Activated CD4-positive, alpha-beta T cell treated with anti-CD3 and anti-CD28 coated beads, Interleukin-2, amount 50 U/mL, for 48 hours (primary cell): ENCODE measurements around the gene ATG9A.

Source experiments
- DNase-seq, 2 experiments: peaks; one replicate each; pipeline ENCODE4 v3.0.0-alpha.2; 2020

Gene ATG9A

DNA sequence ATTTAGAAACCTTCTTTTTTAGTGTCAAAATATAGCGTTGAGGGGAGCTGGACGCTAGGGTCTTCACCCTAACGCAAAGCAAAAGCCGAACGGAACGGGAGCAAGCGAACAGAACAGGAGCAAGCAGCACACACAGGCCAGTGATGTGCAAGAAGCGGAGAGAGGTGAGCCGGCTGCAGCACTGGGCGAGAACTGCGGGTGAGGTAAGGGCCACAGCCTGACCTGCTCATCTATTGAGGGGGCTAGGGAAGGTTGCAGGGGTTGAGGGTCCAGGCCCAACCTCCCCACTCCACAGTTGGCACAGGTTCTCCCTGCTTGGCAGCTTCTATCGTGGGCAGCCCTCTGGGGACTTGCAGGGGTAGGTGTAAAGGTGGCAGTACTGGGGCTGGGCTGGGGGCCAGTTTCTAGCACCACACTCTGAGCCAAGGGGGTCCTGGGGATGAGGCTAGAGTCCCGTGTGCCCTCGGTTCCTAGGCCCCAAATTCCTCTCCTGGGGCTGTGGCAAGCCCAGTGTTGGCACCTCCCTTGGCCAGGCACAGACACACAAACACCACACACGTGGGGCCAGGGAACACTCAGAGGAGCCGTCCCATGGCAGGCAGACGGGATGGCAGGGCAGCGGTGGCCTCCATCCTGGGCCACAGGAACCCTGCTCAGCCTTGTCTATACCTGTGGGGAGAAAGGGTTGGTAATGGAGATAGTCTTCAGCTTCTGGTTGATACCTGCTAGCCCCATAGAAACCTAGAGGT, 9.5 kb downstream of the ATG9A start:
- no peak for DNase-seq

DNA sequence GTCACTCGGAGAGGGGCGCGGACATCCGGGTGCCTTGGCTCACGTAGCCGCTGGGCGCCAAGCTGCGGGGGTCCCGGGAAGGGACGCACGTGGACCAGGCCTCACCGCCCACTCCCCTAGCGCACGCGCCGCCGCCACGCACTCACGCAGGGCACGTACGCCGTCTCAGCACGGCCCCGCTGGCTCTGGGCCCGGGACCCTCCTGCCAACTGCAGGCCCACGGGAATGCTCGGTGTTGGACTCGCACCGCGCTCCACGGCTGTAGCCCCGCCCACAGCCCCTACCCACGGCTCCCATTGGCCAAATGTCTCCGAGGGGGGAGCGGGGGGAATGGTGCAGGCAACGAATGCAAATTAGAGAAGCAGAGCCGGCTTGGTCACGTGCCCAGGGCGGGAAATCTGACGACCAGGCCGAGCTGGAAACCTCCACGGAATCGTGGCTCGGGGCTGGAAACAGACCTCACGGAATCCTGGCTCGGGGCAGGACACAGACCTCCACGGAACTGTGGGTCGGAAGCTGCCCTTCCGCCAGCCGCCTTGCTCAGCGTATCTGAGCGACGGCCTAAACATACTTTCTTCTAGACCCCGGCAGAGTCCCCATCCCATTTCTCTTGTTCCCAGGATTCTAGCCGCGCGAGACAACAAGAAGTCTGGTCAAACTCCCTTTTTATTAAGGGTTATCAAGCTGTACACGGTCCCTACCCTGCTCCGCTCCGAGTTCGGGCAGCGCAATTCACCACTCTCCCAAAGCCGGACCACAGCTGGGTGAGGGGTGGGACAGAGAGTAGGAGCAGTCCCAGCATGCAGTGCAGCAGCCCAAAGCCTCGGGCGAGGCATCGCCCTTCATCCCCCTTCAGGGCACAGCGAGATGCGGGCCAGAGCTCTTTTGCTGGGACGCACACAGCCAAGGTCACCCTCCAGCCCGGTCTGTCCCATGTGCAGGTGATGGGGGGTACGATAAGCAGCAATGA, 10.4 kb downstream of the ATG9A start, which contains the start of gene ABCB6:
TSS of gene ABCB6 (minus strand) at position 227 of the 970 bp plus-strand sequence. CDS start 285 bp downstream, outside the sequence.
- peak; percentile 90 to 93 for DNase-seq

DNA sequence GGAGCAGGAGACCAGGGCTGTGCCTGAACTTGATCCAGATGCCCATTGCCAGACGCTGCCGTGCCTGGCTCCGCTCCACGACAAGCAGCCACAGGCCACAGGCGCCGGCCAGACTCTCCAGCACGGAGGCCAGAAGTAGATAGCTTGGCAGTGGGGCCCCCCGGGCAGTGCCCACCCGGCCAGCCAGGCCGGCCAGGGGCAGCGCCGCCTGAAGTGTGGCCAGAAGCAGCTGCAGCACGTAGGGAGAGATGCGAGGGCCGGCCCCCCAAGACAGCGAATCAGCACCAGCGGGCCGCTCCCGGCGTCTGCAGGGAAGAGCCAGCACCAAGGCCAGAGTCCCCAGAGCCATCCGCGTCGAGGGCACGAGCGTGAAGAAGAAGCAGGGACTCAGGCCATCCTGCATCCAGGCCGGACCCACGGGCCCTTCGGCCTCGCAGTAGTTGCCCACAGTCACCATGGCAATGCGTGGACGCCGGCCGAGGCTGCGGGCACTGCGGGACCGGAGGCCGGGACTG, 11.2 kb downstream of the ATG9A start:
- DNase-seq, result peak; percentile 36 to 49

DNA sequence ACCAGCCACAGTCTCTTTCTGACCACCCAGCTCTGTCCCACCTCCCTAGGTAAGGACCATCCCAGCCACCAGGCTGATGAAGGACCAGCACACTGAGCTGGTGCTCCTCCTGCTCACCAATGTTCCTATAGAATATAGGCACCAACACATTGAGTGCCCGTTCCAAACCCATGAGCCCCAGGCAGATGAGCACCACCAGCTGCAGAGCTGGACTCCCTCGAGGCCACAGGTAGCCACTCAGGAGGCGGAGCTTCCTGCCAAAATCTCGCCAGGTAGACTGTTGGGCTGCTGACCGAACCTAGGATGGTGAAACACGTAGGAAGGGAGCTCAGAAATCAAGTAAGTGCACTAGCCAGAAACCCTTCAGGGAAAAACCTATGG, 12.9 kb downstream of the ATG9A start:
- no peak for DNase-seq

DNA sequence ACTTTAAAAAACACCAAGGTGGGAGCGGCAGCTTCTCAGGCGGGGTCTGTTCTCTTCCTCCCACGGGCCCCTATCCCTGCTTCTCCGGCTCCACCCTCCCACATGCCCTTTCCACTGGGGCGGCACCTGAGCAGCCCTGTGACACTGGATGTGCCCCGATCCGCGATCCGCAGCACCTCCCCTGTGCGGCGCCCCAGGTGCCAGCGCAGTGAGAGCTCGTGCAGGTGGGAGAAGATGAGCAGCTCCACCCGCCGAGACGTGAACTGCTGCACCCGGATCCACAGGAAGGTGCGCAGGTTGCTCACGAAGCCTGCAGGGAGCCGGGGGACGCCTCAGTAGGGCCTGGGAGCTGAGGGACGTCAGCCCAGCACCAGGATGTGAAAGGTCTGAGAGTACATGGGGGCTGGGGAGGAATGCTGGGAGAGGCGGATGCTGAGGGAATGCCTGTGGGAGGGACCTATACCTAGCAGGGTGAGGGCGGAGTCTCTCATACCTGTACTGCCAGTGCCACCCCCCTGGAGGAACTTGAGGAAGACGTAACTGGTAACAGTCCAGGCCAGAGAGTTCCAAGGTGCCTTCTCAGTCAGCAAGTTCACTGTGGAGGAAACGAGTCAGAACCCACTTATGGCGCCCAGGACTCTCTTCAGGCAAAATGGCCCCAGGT, 13.4 kb downstream of the ATG9A start:
- no peak for DNase-seq

DNA sequence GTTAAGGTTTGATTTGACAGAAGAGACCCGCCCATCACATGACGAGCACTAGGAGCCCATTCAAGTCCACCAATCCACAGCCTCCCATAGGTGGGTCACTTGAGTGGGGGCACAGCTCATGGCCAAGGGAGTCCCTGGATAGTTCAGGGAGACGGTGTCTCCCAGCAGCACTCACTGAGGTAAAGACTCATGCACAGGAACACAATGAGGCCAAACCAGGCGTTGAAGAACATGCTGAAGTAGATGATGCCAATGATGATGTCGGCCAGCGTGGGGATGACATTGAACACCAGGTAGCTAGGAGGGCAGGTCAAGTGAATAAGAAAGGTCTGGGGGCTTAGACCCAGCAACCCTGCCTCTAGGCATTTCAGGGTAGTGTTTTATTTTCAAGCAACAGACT, 14.7 kb downstream of the ATG9A start:
- no peak for DNase-seq

DNA sequence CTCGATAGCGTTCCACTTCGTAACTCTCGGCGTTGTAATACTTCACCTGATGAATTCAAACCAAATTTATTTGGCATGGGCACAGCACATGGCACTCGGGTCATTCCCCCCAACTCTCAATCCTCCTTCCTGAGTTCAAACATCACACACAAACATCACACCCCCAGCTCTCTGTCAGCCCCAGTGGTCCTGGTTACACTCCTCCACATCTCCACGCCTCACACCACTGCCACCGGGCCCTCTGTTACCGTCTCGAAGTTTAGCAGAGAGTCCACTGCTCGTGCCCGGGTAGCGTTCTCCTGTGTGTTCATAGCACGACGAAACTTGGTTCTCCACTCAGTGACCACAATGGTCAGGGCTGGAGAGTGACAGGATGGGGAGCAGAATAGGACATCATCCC, 15.3 kb downstream of the ATG9A start:
- DNase-seq, result no peak

DNA sequence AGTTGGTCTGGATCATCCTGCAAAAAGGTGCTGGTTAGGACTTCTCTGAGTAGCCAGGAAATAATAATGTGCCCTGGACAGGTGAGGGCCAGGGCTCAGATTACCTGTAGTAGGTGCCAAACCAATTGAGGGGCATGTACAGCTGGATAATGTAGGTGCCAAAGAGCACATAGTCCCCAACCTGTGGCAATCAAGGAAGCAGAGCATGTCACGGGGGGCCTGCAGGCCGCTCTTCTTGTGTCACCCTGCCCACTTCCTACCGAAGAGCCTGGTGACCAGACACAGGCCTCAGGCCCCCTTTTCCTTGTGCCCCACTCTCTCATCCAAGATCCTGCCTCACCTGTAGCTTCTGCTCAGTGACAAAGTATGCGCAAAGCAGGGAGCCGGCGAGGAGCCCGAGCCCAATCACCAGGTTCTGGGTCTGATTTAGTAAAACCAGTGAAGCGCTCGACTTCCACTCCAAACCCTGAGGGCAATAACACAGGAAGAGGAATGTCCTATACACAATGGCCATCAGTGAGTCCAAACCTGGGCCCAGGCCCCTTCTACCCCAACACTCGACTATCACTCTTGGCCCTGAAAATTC, 15.9 kb downstream of the ATG9A start:
- no peak for DNase-seq

DNA sequence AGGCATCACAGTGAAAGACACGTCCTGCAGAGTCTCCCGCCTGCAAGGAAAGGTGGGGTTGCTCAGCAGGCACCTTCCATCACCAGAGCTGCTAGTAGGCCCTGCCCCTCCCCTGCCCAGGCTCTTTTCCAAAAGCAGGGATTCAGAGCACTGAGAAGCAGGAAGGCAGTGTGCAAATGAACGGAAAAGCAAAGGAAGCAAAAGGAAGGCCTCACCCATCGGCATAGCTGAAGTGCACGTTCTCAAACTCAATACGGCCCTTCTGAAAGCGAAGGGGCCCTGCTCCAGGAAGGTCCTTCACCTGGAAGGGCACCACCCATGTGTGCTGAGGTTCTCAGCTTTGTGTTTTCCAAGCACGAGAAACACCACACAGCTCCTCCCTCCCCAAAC, 16.4 kb downstream of the ATG9A start:
- DNase-seq, result no peak

DNA sequence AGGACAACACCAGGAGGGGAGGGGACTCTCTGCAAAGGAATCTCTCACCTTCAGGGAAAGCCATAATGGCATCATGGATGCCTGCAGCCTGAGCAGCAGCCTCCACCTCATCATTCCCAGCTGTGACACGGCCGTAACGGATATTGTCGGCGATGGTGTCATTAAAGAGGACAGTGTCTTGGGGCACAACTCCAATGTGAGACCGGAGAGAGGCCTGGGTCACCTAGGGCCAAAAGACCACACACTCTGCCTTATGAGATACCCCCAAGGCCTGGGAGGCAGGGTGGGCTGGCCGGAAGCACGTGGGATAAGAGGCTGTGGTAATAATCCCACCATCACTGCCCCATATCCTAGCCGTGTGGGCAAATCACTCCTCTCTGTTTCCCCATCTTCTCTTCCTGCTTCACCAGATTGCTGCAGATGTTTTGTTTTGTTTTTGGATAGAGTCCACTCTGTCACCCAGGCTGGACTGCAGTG, 18.5 kb downstream of the ATG9A start:
- DNase-seq, result no peak

DNA sequence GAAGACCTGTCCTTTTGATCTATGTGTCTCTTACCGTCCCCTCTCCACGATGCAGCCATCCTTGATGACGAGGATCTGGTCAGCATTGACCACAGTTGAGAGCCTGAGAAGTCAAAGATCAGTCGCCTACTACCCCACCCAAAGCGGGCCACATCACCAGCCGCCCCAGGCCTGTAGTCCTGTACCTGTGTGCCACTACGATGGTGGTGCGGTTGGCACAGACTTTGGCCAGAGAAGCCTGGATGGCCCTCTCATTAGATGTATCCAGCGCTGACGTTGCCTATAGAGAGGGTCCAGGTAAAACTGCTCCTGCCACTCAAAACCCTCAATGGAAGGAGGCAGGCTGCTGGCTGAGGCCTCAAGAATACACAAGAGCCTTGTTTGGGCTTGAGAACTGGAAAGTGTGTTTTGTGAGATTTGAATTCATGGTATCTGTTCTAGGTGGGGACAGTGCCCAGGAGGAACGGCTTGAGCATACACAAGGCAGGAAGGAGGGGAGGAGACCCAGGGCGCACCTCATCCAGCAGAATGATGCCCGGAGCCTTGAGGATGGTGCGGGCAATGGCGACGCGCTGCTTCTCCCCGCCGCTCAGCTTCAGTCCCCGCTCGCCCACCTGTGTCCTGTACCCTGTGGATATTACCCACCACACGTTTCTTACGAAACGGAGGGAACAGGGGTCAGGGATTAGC, 19.1 kb downstream of the ATG9A start:
- DNase-seq, result no peak

DNA sequence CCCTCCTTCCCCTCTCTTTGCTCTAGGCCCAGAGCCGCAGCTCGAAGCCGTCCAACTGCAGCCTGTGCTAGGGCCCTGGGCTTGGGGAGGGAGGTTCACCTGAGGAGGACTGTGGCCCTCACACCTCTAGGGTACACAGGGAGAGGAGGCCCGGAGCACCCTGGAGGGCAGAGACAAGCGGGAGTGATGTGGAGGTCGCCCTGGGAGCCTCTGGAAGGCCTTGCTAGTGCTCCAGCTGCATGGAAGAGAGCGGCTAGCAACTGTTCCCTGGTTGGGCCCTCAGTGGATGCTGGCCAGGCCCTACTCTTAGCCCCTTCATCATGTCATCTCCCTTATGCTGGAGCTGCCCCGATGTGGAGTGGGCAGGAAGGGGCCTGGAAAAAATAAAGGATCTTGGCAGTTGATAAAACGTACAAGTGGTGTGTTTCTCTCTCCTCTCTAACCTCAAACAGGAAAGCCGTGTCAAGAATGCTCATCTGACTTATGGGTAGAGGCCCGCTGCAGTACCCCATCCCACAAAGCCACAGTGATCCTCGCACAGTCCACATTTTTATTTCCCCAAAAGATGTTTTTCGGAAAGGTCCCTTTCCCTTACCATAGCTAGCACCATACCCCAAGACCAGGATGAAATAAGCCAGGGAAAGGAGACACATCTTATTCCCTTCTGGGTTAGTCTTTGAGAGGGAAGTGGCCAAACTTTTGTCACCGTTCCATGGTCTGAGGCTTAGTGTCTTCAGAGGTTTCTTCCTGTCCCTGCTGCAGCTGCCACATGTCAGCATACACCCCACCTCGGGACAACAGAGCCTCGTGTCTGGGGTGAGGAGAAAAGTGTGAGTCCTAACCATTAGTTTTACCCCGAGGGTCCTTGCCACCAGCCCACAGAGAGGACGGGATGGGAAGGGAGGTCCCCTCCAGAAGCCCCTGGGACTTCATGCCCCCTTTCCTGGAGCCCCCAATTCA, 19.9 kb downstream of the ATG9A start:
- no peak for DNase-seq

DNA sequence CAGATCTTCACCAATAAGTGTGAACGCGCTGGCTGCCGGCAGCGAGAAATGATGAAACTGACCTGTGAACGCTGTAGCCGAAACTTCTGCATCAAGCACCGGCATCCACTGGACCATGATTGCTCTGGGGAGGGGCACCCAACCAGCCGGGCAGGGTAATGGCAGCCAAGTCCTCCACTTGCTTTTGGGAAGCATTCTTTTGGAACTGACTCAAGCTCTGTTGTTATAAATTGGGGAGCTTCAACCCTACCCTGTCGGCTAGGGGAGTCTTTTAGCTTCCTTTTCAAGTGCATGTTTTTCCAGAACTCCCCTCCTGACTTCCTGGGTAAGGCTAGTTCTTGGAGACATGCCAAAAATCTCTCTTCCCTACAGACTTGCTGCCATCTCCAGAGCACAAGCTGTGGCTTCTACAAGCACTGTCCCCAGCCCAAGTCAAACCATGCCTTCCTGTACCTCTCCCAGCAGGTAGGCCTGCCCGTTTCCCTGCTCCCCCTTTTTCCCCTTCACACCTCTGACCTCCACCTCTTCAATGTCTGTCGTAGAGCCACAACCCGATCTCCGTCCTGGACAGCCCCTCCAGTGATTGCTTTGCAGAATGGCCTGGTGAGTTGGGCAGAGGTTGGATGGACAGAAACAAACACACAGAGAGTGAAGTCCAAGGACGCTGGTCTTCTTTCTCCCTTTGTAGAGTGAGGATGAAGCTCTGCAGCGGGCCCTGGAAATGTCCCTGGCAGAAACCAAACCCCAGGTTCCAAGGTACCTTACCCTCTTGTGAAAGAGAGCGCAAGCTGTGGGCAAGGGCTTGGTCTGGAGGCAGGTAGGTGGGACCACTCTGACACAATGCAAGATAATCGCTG, 21.3 kb downstream of the ATG9A start:
- no peak for DNase-seq

DNA sequence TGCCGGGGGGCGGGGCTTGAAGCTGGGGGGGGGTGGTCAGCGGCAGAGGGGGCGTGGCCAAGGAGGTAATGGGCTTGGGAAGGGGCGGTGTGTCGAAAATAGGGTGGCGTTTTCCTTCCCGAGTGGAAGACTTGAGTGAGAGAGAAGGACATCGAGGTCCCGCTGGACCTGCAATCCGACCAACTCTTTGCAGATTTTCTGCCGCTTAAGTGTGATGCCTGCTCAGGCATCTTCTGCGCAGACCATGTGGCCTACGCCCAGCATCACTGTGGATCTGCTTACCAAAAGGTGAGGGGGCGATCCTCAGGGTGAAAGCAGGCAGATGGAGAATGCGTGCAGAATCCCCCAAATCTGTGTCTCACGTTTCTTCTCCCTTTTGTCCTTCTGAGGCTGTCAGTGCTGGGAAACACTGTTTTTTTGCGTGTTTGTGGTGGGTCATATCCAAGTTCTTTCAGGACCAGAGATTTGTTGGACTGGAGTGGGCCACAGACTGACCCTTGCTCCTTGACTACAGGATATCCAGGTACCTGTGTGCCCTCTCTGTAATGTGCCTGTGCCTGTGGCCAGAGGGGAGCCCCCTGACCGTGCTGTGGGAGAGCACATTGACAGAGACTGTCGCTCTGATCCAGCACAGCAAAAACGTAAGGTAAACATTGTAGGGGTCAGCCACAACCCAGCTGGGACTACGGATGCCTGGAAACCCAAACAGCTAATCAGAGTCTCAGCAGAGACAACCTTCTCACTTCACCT, 22.1 kb downstream of the ATG9A start:
- no peak for DNase-seq

DNA sequence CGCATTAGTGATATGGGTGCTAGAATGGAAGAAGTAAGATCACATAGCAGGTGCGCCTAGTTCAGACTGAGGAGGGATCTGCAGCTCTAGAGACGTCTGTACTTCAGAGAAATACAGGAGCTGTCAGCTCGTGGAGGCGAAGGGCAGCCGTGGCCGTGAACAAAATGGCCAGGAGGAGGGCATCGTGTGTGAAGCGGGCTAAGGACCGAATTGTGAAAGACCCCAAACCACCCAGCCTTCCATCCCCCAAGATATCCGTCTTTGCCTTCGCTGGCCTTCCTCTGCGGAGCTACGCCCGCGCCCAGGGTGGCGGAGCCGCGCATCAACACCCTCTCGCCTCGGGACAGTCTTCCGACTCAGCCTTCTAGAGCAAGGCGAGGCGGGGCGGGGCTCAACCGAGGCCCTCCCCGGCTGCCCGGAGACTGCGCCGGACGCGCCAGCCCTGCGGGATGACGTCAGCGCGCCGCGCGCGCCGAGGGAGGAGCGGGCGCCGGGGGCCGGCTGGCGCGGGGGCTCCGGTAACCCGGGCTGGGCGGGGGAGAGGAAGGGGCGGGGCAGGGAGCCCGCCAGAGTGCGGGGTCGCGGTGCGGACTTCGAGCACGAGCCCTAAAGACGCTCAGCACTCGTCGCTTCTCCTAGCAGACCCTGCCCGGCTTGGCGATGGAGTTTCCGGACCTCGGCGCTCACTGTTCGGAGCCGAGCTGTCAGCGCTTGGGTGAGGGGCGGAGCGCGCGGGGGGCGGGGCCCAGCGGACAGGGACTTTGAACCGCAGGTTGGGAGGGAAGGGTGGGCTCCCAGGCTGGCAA, 22.9 kb downstream of the ATG9A start, which contains the start of gene ZFAND2B:
TSS of gene ZFAND2B (plus strand) at position 455 of the 806 bp plus-strand sequence. CDS start at position 661, 206 bp downstream.
- peak; percentile 93 to 94 for DNase-seq

DNA sequence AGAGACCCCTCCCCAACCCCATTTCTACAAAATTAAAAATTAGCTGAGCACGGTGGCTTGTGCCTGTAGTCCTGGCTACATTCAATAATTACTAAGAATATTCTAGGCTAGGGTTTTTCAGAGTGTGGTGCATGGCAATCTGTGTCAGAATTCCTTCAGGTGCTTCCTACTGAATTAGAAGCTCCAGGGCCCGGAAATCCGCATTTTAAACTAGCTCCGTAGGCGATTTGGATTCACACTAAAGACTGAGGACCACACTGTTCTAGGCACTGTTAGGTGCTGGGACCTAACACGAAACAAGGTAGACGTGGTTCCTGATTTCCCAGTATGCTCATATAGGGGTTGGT, 23.5 kb downstream of the ATG9A start:
- no peak for DNase-seq

DNA sequence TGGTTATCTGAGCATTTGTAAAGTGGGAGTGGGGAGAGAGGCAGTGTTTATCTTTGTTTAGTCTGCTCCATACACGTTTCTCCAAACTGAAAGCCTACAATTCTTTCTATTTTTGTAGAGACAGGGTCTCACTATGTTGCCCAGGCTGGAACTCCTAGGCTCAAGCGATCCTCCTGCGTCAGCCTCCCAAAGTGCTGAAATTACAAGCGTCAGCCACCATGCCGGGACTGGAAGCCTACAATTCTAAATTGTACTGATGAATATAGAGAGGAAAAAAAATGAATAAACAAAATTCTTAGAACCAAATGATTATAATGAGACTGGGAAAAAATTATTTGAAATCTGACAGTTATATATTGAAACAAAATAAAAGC, 24.3 kb downstream of the ATG9A start:
- DNase-seq, result no peak
